Esophagus (tissue), 2 donors: ENCODE results near the gene RPP25L. TPM values are rescaled to one million over a fixed set of nuclear protein-coding genes. Genes with fewer than 3 reads are reported as not detected.

Experiments used
- H3K27ac ChIP-seq, 2 donors: one replicate each; pipeline ENCODE4 v1.5.1; 2013; ENCODE audit warnings: low read depth in 2 of 2, mild to moderate bottlenecking in 2 of 2, inconsistent platforms in 1 of 2, low read length in 1 of 2, moderate library complexity in 1 of 2
- H3K27me3 ChIP-seq, 2 donors: one replicate each; pipeline ENCODE4 v1.6.1; 2013; ENCODE audit warnings: low read length in 2 of 2, control low read depth in 1 of 2, mild to moderate bottlenecking in 1 of 2; ENCODE audit not compliant: insufficient read depth in 2 of 2, control insufficient read depth in 1 of 2
- H3K36me3 ChIP-seq, 2 donors: one replicate each; pipeline ENCODE4 v1.6.1; 2013; ENCODE audit warnings: low read length in 1 of 2; ENCODE audit not compliant: control insufficient read depth in 2 of 2, insufficient read depth in 2 of 2
- H3K4me1 ChIP-seq, 2 donors: one replicate each; pipeline ENCODE4 v1.6.1; 2013; ENCODE audit warnings: low read length in 1 of 2; ENCODE audit not compliant: control insufficient read depth in 2 of 2, insufficient read depth in 2 of 2
- H3K4me3 ChIP-seq, 2 donors: one replicate each; pipeline ENCODE4 v1.5.1; 2013; ENCODE audit warnings: low read length in 2 of 2, mild to moderate bottlenecking in 2 of 2, low read depth in 1 of 2, moderate library complexity in 1 of 2
- H3K9me3 ChIP-seq, 2 donors: one replicate each; pipeline ENCODE4 v1.6.1; 2013; ENCODE audit warnings: mild to moderate bottlenecking in 2 of 2, low read depth in 1 of 2, low read length in 1 of 2, moderate library complexity in 1 of 2; ENCODE audit not compliant: control insufficient read depth in 2 of 2, insufficient read depth in 1 of 2
- WGBS, 2 donors: extraction: QIAGEN DNeasy Blood & Tissue Kit; methylation state at CpG; one replicate each; pipeline ENCODE4 v1.1.7; 2013; 5-methylcytosine and 5-hydroxymethylcytosine counted together
- polyA plus RNA-seq, 2 donors: library from polyadenylated mRNA; stranded (reverse); fragments of 200-250 nt; gene quantifications; one replicate each; pipeline ENCODE4 v1.2.3, GENCODE V29; 2013
- donor health status: healthy with polysubstance abuse.
- donor health status: Bipolar disorder and iron deficiency.

RPP25L gene
- polyA plus RNA-seq, 2 donors, result 23.0 to 32.2 TPM

DNA sequence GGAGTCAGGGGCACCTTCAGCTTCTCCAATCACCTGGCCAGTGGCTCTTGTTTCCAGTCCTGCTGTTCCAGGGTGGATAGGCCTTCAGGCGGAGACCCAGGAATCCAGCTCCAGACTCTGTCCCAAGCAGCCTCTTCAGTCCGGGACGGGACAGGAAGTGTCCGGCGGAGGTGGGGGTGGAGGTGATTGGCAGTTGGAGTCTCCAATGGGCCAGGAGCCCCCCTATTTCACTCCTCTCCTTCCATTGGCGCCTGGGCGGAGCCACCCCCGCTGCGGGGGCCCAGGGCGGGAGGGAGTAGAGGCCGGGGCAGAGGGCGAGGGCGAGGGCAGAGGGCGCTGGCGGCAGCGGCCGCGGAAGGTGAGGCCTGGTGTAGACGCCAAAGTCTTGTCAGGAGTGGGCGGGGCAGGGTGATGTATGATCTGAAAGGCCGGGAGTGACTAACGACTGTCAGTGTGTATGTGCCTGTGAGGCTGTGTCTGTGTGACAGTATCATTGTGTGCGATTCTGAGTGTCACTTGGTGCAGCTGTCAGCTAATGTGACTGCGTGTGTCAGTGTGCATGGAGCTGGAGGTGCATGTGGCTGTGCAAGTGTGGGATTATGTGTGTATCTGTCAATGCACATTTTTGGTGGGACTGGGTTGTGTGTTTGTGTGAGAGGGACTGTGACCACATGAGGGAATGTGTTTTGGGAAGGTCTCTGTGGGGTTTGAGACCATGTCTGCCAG is 40.1 kb upstream of the RPP25L start, which contains the start of gene IL11RA:
IL11RA (plus strand) TSS at position 310 of the 726 bp plus-strand sequence. CDS start 3,033 bp downstream, outside the sequence.
- Histone ChIP-seq H3K4me1 (peaks cover 7 to 41% of the 10 kb centered on the region in 2 donors), H3K27me3 (no peaks in the 10 kb centered on the region), H3K27ac (peak within 1 kb of the TSS; percentile 74 to 81), H3K4me3 (peak within 1 kb of the TSS; percentile 25 to 34), H3K36me3 (peaks cover 0 to 16% of the 10 kb centered on the region in 2 donors), H3K9me3 (no peaks in the 10 kb centered on the region)
- WGBS, 2 donors, result 11 to 14% methylated on average over 23 to 24 of the region's 24 CpGs

DNA sequence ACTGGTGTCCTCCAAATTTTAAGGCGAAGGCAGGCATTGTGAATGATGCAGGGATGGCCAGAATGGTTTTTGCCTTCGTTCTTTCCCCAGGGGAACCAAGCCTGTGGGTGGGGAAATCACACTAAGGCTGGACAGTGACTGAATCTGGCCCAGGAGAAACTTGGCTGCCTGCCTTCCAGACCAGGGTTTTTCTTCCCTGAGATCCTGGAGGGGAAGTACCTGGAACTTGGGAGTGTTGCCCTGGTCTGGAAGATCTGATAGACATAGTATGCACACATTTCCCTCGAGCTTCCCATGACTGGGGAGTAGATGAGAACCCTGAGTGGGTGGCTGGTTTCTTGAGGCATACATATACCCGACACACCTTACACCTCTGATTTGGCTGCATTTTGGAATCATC is 39.4 kb upstream of the RPP25L start:
- Histone ChIP-seq H3K9me3 (no peaks in the 10 kb centered on the region), H3K27ac (peak overlapping the region; percentile 74 to 81), H3K4me3 (no peak overlapping the region), H3K4me1 (peaks cover 10 to 38% of the 10 kb centered on the region in 2 donors), H3K36me3 (peaks cover 0 to 16% of the 10 kb centered on the region in 2 donors), H3K27me3 (no peaks in the 10 kb centered on the region)
- 34 to 52% methylated on average over 4 of the region's 4 CpGs for WGBS, 2 donors

DNA sequence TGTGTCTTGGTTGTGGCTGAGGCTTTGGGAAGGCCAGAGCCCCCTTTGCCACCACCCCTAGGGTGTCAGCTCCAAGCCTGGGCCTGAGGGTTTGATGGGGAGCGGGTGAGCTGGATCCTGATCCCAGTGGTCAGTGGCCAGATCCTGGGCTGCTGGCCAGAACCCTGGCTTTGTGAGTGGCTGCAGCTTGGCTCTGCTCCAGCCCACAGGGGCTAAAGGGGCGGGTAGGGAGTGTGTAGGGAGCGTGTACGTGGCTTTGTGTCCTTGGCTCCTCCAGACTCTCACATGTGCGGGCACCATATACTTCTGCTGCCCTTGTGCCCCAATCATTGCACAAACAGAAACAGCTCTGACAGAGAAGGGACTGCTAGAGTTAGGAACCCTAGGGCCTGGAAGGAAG is 38.9 kb upstream of the RPP25L start:
- 63% methylated on average over 5 of the region's 5 CpGs for WGBS, 2 donors
- H3K4me3 ChIP-seq, result no peak overlapping the region
- peaks cover 0 to 16% of the 10 kb centered on the region in 2 donors for H3K36me3 ChIP-seq
- peak overlapping the region; percentile 74 to 81 for H3K27ac ChIP-seq
- H3K4me1 ChIP-seq, result peaks cover 10 to 40% of the 10 kb centered on the region in 2 donors
- no peaks in the 10 kb centered on the region for H3K27me3 ChIP-seq
- H3K9me3 ChIP-seq, result no peaks in the 10 kb centered on the region

DNA sequence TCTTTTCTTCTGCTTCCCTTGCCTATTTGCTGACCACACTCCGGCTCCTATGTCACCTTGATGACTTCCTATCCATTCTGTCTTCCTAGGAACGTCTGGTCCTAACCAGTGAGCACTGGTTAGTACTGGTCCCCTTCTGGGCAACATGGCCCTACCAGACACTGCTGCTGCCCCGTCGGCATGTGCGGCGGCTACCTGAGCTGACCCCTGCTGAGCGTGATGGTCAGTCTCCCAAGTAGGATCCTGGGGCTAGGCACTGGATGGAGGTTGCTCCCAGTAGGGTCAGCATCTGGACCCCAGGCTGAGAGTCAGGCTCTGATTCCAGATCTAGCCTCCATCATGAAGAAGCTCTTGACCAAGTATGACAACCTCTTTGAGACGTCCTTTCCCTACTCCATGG is 36.8 kb upstream of the RPP25L start:
- Histone ChIP-seq H3K27ac (no peak overlapping the region), H3K4me1 (peaks cover 11 to 27% of the 10 kb centered on the region in 2 donors), H3K36me3 (peaks cover 0 to 16% of the 10 kb centered on the region in 2 donors), H3K4me3 (no peak overlapping the region), H3K27me3 (no peaks in the 10 kb centered on the region), H3K9me3 (no peaks in the 10 kb centered on the region)
- 93 to 95% methylated on average over 8 of the region's 8 CpGs for WGBS, 2 donors

DNA sequence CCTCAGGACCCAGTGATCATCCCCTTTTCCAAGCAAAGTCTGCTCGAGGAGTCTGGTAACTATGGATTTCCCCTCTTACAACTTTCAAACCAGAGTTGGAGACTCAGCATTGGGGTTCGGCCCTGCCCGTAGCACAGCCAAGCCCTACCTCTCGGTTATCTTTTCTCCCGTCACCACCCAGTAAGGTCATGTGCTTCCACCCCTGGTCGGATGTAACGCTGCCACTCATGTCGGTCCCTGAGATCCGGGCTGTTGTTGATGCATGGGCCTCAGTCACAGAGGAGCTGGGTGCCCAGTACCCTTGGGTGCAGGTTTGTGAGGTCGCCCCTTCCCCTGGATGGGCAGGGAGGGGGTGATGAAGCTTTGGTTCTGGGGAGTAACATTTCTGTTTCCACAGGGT is 35.8 kb upstream of the RPP25L start:
- 42 to 61% methylated on average over 10 of the region's 10 CpGs for WGBS, 2 donors
- H3K27ac ChIP-seq, result peak overlapping the region in 1 of 2 donors; percentile 24
- peak overlapping the region; percentile 72 to 80 for H3K4me3 ChIP-seq
- H3K36me3 ChIP-seq, result peaks cover 0 to 16% of the 10 kb centered on the region in 2 donors
- no peaks in the 10 kb centered on the region for H3K9me3 ChIP-seq
- peaks cover 12 to 20% of the 10 kb centered on the region in 2 donors for H3K4me1 ChIP-seq
- no peaks in the 10 kb centered on the region for H3K27me3 ChIP-seq

DNA sequence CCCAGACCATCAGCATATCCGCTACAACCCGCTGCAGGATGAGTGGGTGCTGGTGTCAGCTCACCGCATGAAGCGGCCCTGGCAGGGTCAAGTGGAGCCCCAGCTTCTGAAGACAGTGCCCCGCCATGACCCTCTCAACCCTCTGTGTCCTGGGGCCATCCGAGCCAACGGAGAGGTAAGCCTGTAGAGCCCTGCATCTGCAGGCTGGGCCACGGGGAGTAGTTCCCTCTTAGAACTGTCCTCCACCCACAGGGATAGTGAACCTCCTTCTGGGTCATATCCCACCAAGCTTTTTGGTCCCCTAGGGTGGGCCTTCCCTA is 35.1 kb upstream of the RPP25L start:
- Histone ChIP-seq H3K27ac (peak overlapping the region; percentile 81 to 86), H3K27me3 (no peaks in the 10 kb centered on the region), H3K4me3 (peak overlapping the region; percentile 72 to 80), H3K36me3 (peaks cover 0 to 16% of the 10 kb centered on the region in 2 donors), H3K4me1 (peaks cover 12 to 16% of the 10 kb centered on the region in 2 donors), H3K9me3 (no peaks in the 10 kb centered on the region)
- WGBS, 2 donors, result 3 to 5% methylated on average over 8 of the region's 8 CpGs

DNA sequence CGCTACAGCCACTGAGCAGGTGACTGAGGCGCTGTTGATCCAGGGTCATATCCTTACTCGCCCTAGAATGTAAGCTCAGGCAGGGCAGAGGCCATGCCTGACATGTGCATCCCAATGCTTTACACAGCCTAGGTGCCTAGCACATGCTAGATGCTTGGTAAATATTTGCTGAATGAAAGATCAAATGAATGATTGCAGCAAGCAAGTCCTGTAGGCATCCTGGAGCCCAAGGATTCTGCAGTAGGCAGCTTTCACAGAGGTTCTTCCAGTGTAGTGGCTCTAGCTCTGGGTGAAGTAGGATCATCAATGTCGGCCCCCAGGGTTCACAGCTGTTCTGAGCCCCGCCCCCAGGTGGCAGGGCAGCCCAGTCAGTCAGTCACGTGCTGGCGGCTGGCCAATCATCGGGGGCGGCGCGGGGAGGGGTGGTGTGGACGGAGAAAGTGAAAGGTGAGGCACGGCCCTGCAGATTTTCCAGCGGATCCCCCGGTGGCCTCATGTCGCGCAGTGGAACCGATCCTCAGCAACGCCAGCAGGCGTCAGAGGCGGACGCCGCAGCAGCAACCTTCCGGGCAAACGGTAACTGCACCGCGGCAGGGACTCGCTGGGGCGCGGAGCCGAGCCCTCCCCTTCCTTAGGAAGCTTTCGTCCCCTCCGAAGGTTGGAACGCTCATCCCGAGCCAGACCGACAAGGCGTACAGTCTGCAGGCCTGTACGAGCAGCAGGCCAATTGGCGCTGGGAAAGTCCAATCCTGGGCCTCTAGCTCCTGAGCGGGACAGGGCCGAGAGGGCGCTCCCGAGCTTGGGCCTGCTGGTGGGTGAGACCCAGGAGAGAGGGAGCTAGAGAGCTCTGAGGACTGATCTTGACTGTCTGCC is 34.5 kb upstream of the RPP25L start, which contains the start of gene GALT:
GALT (plus strand) TSS at position 465 of the 873 bp plus-strand sequence; CDS start at position 495, 30 bp downstream.
- peaks cover 12 to 16% of the 10 kb centered on the region in 2 donors for H3K4me1 ChIP-seq
- WGBS, 2 donors, result 5% methylated on average over 43 of the region's 43 CpGs
- peak within 1 kb of the TSS; percentile 81 to 86 for H3K27ac ChIP-seq
- H3K9me3 ChIP-seq, result no peaks in the 10 kb centered on the region
- peak within 1 kb of the TSS; percentile 72 to 80 for H3K4me3 ChIP-seq
- peaks cover 0 to 16% of the 10 kb centered on the region in 2 donors for H3K36me3 ChIP-seq
- H3K27me3 ChIP-seq, result no peaks in the 10 kb centered on the region

DNA sequence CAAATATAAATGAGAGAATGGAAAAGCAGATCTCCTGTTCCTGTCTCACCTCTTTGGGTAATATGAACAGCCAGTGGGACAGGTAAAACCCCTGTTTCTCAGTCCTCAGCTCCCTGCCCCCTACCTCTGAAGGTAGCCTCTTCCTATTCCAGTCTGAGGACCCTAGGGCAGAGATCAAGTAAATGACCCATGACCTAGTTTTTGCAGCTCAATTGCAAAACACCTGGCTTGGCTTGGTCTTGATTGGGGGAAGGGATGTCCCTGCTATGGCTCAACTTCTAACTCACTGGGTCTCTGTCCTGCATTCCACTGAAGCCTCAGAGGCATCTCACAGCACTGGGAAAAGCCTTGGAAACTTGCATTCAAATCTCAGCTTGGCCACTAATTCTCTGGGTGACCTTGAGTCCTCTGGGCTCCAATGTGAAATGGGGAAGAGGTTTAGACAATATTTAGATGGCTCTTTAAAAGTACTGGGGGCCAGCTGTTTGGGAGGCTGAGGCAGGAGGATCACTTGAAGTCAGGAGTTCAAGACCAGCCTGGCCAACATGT is 32.9 kb upstream of the RPP25L start:
- Histone ChIP-seq H3K36me3 (peaks cover 0 to 13% of the 10 kb centered on the region in 2 donors), H3K27me3 (no peaks in the 10 kb centered on the region), H3K4me3 (no peak overlapping the region), H3K27ac (no peak overlapping the region), H3K9me3 (no peaks in the 10 kb centered on the region), H3K4me1 (peaks cover 12 to 16% of the 10 kb centered on the region in 2 donors)

DNA sequence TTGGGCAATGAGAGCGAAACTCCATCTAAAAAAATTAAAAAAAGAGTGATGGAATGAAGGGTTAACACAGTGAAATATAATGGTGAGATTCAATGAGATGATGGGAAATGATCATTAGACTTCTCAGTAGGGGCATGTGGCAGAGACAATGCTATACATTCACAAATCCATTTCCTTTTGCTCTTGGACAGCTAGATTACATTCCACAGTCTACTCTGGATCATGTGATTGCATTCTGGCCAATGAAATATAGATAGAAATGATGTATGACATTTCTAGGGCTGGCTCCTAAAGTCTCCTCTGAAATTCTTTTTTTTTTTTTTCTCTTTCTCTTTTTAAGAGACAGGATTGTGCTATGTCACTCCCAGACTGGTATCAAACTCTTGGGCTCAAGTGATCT is 30.8 kb upstream of the RPP25L start:
- Histone ChIP-seq H3K4me3 (no peak overlapping the region), H3K27me3 (no peaks in the 10 kb centered on the region), H3K4me1 (peaks cover 10 to 15% of the 10 kb centered on the region in 2 donors), H3K27ac (no peak overlapping the region), H3K36me3 (no peaks in the 10 kb centered on the region), H3K9me3 (no peaks in the 10 kb centered on the region)
- WGBS, 2 donors, result 96 to 100% methylated on average over 1 of the region's 1 CpG
